B cell (primary cell): ENCODE results near the gene PREX1. TPM values are rescaled to one million over a fixed set of nuclear protein-coding genes. Genes with fewer than 3 reads are reported as not detected.

Source experiments
- ATAC-seq: fragments of 200-7000 bp; cut with Tn5 transposase; one replicate; pipeline ENCODE4 v1.10.0; 2021; ENCODE audit warnings: low read depth, mild to moderate bottlenecking, moderate number of reproducible peaks, moderate library complexity
- CTCF ChIA-PET: fragments of 350-600 bp; sonication (Branson Sonifier 250); formaldehyde crosslinking; loops from one replicate; lab custom pipeline; 2021; ENCODE audit warnings: antibody characterized with exemption, inconsistent platforms; lab: Charles Lee
- POLR2A ChIA-PET: fragments of 350-600 bp; sonication (Branson Sonifier 250); formaldehyde crosslinking; loops from one replicate; lab custom pipeline; 2021; ENCODE audit warnings: antibody characterized with exemption; lab: Charles Lee
- DNase-seq: peaks from one replicate; pipeline ENCODE4 v3.0.0; 2013
- H2AFZ ChIP-seq: 2 replicates; pipeline ENCODE4 v1.6.1; 2012; ENCODE audit warnings: mild to moderate bottlenecking, low read depth, low read length; ENCODE audit not compliant: insufficient read depth, poor library complexity, severe bottlenecking
- H3K27ac ChIP-seq, 2 donors: 1 replicate in 1 of 2; 2 replicates in 1 of 2; pipeline ENCODE4 v1.5.1; 2012 to 2013; ENCODE audit warnings: low read length in 2 of 2, mild to moderate bottlenecking in 2 of 2, moderate library complexity in 1 of 2
- H3K27me3 ChIP-seq, 4 experiments: fragments of 200-600 bp in 1 of 4; sonication (generic) in 1 of 4; replicated peaks in 1 of 4; 1 replicate in 2 of 4; 2 replicates in 2 of 4; pipeline versions ENCODE4 v1.6.1 to v1.7.0; 2013 to 2016; ENCODE audit warnings: low read length in 3 of 4, mild to moderate bottlenecking in 2 of 4, mixed read lengths in 1 of 4, moderate library complexity in 1 of 4; ENCODE audit not compliant: insufficient read depth in 4 of 4, control insufficient read depth in 3 of 4; ENCODE audit errors: control extremely low read depth in 1 of 4
- H3K36me3 ChIP-seq, 2 experiments: replicated peaks in 1 of 2; 1 replicate in 1 of 2; 2 replicates in 1 of 2; pipeline versions ENCODE4 v1.6.1 to v1.7.1; 2013; ENCODE audit warnings: low read length in 1 of 2; ENCODE audit not compliant: insufficient read depth in 2 of 2, control insufficient read depth in 1 of 2; ENCODE audit errors: control extremely low read depth in 1 of 2, extremely low read depth in 1 of 2
- H3K4me1 ChIP-seq, 2 donors: fragments of 200-600 bp in 1 of 2; sonication (generic) in 1 of 2; 1 replicate in 1 of 2; 2 replicates in 1 of 2; pipeline versions ENCODE4 v1.5.1 to v1.6.1; 2013 to 2017; ENCODE audit warnings: low read length in 2 of 2; ENCODE audit not compliant: control insufficient read depth in 2 of 2, insufficient read depth in 2 of 2
- H3K4me2 ChIP-seq: replicated peaks from 2 replicates; pipeline ENCODE3; 2012; ENCODE audit warnings: mild to moderate bottlenecking, low read depth, low read length; ENCODE audit not compliant: poor library complexity, severe bottlenecking
- H3K4me3 ChIP-seq, 5 experiments: fragments of 200-600 bp in 1 of 5; sonication (generic) in 1 of 5; 1 replicate in 3 of 5; 2 replicates in 2 of 5; pipeline versions ENCODE4 v1.5.1 to v1.7.0; 2011 to 2016; ENCODE audit warnings: low read length in 4 of 5, mild to moderate bottlenecking in 4 of 5, low read depth in 2 of 5, control low read depth in 1 of 5, moderate library complexity in 1 of 5; ENCODE audit not compliant: insufficient read depth in 1 of 5; ENCODE audit errors: control extremely low read depth in 1 of 5, extremely low read depth in 1 of 5
- H3K79me2 ChIP-seq: fragments of 200-600 bp; sonication (generic); one replicate; pipeline ENCODE4 v1.6.0; 2016; ENCODE audit warnings: low read length; ENCODE audit not compliant: control insufficient read depth, insufficient read depth
- H3K9ac ChIP-seq: fragments of 200-600 bp; sonication (generic); 2 replicates; pipeline ENCODE4 v1.6.1; 2017; ENCODE audit warnings: mild to moderate bottlenecking, low read length, moderate library complexity
- H3K9me3 ChIP-seq, 3 donors: one replicate each; pipeline versions ENCODE4 v1.6.1 to v1.7.1; 2013; ENCODE audit warnings: low read length in 2 of 3; ENCODE audit not compliant: control insufficient read depth in 2 of 3, insufficient read depth in 1 of 3; ENCODE audit errors: control extremely low read depth in 1 of 3
- H4K20me1 ChIP-seq: 2 replicates; pipeline ENCODE4 v1.6.0; 2012; ENCODE audit warnings: mild to moderate bottlenecking, low read length; ENCODE audit not compliant: insufficient read depth, control insufficient read depth, poor library complexity, severe bottlenecking
- H3K27ac Mint-ChIP-seq: one replicate; pipeline ENCODE4 v1.8.0; 2021; ENCODE audit warnings: mixed read lengths
- H3K27me3 Mint-ChIP-seq: one replicate; pipeline ENCODE4 v1.8.0; 2021; ENCODE audit warnings: mixed read lengths
- H3K4me1 Mint-ChIP-seq: one replicate; pipeline ENCODE4 v1.8.0; 2021; ENCODE audit warnings: mixed read lengths
- H3K4me3 Mint-ChIP-seq: one replicate; pipeline ENCODE4 v1.8.0; 2021; ENCODE audit warnings: mixed read lengths
- H3K9me3 Mint-ChIP-seq: one replicate; pipeline ENCODE4 v1.8.0; 2022; ENCODE audit warnings: mixed read lengths; ENCODE audit not compliant: insufficient read depth
- CTCF ChIP-seq: fragments of 200-600 bp; IDR thresholded peaks from one replicate; pipeline ENCODE4 v1.8.0; 2022; ENCODE audit warnings: antibody characterized with exemption, mild to moderate bottlenecking
- EZH2 ChIP-seq: IDR thresholded peaks from 2 replicates; pipeline ENCODE4 v1.6.1; 2012; ENCODE audit warnings: borderline replicate concordance, low read depth, mild to moderate bottlenecking, moderate library complexity, low read length; ENCODE audit not compliant: insufficient read depth, poor library complexity, severe bottlenecking
- whole genome bisulfite sequencing: methylation state at CpG from one replicate; pipeline ENCODE4 v1.1.5; 2013; ENCODE audit warnings: missing lambda C conversion rate; ENCODE audit not compliant: insufficient coverage; 5-methylcytosine and 5-hydroxymethylcytosine counted together
- intact Hi-C: fragments of 100-400 bp; cut with micrococcal nuclease; formaldehyde crosslinking; loops from one replicate; pipeline ENCODE4 v1.10.0; 2022
- polyA plus RNA-seq: library from polyadenylated mRNA; depleted of rRNA; stranded (reverse); fragments of >200 nt; gene quantifications from 2 replicates; pipeline ENCODE4 v1.2.3, GENCODE V29; 2012
- total RNA-seq, 2 donors: library from RNA; stranded (reverse); fragments of 120-200 nt in 1 of 2; gene quantifications; 1 replicate in 1 of 2; 2 replicates in 1 of 2; pipeline versions ENCODE4 v1.2.3 to v1.2.4, GENCODE V29; 2013 to 2022

Gene PREX1
- total and polyA plus RNA-seq, 2 donors (not counting 1 experiment from before 2014, with no cell fraction given) = 79.1 to 99.4 TPM

DNA sequence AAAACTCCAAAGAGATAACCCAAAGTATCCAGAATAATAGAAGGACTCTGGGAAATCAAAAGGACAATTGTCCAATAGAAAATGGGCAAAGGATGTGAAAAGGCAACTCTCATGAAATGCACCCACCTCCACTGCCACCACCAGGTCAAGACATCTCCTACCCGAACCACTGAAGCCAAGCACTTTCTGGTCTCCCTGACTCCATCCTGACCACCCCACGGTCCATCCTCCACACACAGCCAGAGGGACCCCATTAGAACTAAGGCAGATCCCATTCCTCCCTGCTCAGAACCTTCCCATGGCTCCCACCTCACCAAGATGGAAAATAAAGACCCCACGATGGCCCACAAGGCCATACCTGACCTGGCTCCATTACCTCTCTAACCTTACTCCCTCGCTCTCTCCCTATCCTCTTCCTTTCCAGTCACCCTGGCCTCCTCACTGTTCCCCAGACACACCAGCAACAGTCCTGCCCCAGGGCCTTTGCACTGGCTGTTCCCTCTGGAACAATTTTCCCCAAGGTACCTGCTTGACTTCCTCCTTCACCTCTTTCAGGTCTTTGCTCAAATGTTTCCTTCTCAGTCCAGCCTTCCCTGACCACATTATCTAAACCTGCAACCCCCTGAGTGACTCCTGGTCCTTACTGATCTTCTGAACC lies 108.1 kb downstream of the PREX1 start:
- intact Hi-C loops = loop anchor here (5.0 kb wide), 2 partner anchors 68 to 188 kb away; no protein-coding TSS in a partner anchor
- peak overlapping the region; percentile 56 for H3K4me2 ChIP-seq
- no peak overlapping the region for H3K4me3 ChIP-seq

More for the DNA sequence above, 108.1 kb downstream of the PREX1 start:
- Histone ChIP-seq H3K27me3 (no peaks in the 10 kb centered on the region), H3K9ac (no peak overlapping the region), H3K4me1 (peaks cover 94 to 100% of the 10 kb centered on the region in 2 donors), H3K36me3 (peaks cover 0 to 8% of the 10 kb centered on the region in 2 experiments), H3K79me2 (peaks cover 60% of the 10 kb centered on the region), H2AFZ (no peak overlapping the region), H3K9me3 (peaks cover 0 to 15% (median 0%) of the 10 kb centered on the region in 3 donors), H4K20me1 (peaks cover 84% of the 10 kb centered on the region), H3K27ac (peak overlapping the region in 1 of 2 donors; percentile 80)
- 83% methylated on average over 4 of the region's 4 CpGs for WGBS
- peak overlapping the region; percentile 84 for H3K27ac Mint-ChIP-seq
- TF ChIP-seq EZH2 (no peak), CTCF (no peak)
- ChIA-PET CTCF (interaction anchor here (0.6 kb wide), 1 partner anchor 62 kb away, joined by 3 read pairs; no protein-coding TSS in a partner anchor), POLR2A (interaction anchor here (1.3 kb wide), 1 partner anchor 7 kb away, joined by 4 read pairs; no protein-coding TSS in a partner anchor)
- no peaks in the 10 kb centered on the region for H3K27me3 Mint-ChIP-seq
- H3K9me3 Mint-ChIP-seq = no peaks in the 10 kb centered on the region
- DNase-seq = no peak
- H3K4me1 Mint-ChIP-seq = peaks cover 98% of the 10 kb centered on the region
- peak overlapping the region; percentile 75 for H3K4me3 Mint-ChIP-seq
- ATAC-seq = no peak
